OCI-LY7 (cell line): ENCODE measurements around the gene RASGRP4.

ENCODE experiments used
- CTCF ChIP-seq: fragments of 200-600 bp; sonication (generic); conservative IDR thresholded peaks from 2 replicates; pipeline ENCODE4 v1.5.1; 2014; ENCODE audit warnings: mild to moderate bottlenecking, antibody characterized with exemption, low read length, moderate library complexity, mixed read lengths
- EZH2phosphoT487 ChIP-seq: fragments of 200-600 bp; sonication (generic); IDR thresholded peaks from 2 replicates; pipeline ENCODE4 v1.6.1; 2018; ENCODE audit warnings: low read depth, borderline replicate concordance, mild to moderate bottlenecking, mixed run types, antibody characterized with exemption, low read length, moderate library complexity, mixed read lengths

GRCh38 chr19:38453596-38453995 is 27.6 kb upstream of the RASGRP4 start:
- TF ChIP-seq CTCF (no peak), EZH2phosphoT487 (no peak)
